ENCODE results near the gene ARHGAP33.

GRCh38 chr19:35785339-35785627 is 9.9 kb downstream of the ARHGAP33 start:
- TF ChIP-seq, protein P1, sequence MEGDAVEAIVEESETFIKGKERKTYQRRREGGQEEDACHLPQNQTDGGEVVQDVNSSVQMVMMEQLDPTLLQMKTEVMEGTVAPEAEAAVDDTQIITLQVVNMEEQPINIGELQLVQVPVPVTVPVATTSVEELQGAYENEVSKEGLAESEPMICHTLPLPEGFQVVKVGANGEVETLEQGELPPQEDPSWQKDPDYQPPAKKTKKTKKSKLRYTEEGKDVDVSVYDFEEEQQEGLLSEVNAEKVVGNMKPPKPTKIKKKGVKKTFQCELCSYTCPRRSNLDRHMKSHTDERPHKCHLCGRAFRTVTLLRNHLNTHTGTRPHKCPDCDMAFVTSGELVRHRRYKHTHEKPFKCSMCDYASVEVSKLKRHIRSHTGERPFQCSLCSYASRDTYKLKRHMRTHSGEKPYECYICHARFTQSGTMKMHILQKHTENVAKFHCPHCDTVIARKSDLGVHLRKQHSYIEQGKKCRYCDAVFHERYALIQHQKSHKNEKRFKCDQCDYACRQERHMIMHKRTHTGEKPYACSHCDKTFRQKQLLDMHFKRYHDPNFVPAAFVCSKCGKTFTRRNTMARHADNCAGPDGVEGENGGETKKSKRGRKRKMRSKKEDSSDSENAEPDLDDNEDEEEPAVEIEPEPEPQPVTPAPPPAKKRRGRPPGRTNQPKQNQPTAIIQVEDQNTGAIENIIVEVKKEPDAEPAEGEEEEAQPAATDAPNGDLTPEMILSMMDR (IDR thresholded peaks at IDR 0.05), result no peak
- TF ChIP-seq ATF1 (CRISPR knock-in tag; IDR thresholded peaks at IDR 0.05), result no peak
- TF ChIP-seq RORB (CRISPR knock-in tag; IDR thresholded peaks at IDR 0.05), result no peak
- TF ChIP-seq NFE2L1 (CRISPR knock-in tag; IDR thresholded peaks at IDR 0.05), result no peak
- no peak for TF ChIP-seq HMGXB4 (CRISPR knock-in tag; IDR thresholded peaks at IDR 0.05)
- TF ChIP-seq ARID4B (CRISPR knock-in tag; IDR thresholded peaks at IDR 0.05; ENCODE audit: borderline replicate concordance), result no peak
- no peak for TF ChIP-seq MXD4 (CRISPR knock-in tag; IDR thresholded peaks at IDR 0.05; ENCODE audit: borderline replicate concordance)
- TF ChIP-seq E2F1 (CRISPR knock-in tag; IDR thresholded peaks at IDR 0.05), result no peak
- TF ChIP-seq GABPB1 (CRISPR knock-in tag; IDR thresholded peaks at IDR 0.05), result no peak
- TF ChIP-seq, protein P2, sequence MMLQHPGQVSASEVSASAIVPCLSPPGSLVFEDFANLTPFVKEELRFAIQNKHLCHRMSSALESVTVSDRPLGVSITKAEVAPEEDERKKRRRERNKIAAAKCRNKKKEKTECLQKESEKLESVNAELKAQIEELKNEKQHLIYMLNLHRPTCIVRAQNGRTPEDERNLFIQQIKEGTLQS (CRISPR knock-in tag; conservative IDR thresholded peaks at IDR 0.05), result no peak
- TF ChIP-seq NR3C1 (CRISPR knock-in tag; conservative IDR thresholded peaks at IDR 0.05; ENCODE audit: low read depth), result no peak
- TF ChIP-seq ZBTB43 (CRISPR knock-in tag; IDR thresholded peaks at IDR 0.05), result no peak
- no peak for TF ChIP-seq SP1 (CRISPR knock-in tag; conservative IDR thresholded peaks at IDR 0.05)
- TF ChIP-seq ERG (CRISPR knock-in tag; IDR thresholded peaks at IDR 0.05), result no peak

All from WTC11 (cell line).